Kidney glomerular epithelial cell (primary cell): ENCODE data around the gene RELA.

Experiments used
- DNase-seq: peaks from one replicate; lab custom pipeline; 2025; lab: John Stamatoyannopoulos, UW

Gene RELA

DNA sequence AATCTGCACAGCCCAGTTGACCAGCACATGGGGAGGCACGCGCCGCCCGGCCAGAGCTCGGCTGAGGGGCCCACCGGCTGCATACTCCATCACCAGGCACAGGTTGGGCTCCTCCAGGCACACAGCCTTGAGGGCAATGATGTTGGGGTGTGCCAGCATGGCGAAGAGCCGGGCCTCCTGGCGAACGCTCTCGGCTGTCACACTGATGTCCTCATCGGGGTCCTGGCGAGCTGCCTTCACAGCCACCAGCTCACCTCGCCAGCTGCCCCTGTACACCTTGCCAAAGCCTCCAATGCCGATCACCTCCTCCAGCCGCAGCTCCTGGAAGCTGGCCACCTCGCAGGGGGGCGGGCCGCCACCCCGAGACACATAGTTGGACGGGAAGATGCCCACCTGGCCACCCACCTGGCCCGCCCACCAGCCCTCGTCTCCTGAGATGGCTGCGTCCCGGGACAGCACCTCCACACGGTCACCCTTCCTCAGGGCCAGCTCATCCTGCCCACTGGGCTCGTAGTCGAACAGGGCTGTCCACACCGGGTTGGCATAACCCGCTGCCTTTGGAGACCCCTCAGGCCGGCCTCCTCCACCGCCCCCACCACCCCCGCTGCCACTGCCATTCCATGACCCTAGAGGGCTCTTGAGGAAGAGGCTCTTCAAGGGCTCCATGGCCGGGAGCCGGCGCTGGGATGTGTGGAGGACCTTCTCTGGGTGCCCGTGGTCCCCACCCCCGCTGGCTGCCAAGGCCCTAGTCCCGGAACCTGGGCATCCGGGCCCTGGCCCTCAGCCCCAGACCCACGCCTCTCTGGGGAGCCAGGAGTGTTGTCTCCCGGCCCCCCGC, 49.4 kb downstream of the RELA start:
- DNase-seq, result no peak

DNA sequence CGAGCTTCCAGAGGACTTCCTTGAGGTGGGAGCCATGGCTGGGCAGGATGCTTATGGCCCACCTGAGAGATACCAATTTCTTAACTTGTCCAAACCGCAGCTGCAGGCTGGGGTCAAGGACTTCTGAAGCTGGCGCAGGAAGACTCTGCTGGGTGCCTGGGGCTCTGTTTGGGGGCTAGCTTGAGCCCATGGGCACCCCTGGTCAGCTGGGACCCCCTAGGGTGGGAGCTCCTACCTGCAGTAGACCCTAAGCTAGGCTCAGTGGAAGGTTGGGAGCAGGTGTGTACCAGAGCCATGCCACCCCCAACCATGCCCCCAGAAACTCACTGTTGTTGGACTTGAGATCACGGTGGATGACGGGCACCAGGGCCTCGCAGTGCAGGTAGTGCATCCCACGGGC, 50.0 kb downstream of the RELA start:
- DNase-seq, result no peak

DNA sequence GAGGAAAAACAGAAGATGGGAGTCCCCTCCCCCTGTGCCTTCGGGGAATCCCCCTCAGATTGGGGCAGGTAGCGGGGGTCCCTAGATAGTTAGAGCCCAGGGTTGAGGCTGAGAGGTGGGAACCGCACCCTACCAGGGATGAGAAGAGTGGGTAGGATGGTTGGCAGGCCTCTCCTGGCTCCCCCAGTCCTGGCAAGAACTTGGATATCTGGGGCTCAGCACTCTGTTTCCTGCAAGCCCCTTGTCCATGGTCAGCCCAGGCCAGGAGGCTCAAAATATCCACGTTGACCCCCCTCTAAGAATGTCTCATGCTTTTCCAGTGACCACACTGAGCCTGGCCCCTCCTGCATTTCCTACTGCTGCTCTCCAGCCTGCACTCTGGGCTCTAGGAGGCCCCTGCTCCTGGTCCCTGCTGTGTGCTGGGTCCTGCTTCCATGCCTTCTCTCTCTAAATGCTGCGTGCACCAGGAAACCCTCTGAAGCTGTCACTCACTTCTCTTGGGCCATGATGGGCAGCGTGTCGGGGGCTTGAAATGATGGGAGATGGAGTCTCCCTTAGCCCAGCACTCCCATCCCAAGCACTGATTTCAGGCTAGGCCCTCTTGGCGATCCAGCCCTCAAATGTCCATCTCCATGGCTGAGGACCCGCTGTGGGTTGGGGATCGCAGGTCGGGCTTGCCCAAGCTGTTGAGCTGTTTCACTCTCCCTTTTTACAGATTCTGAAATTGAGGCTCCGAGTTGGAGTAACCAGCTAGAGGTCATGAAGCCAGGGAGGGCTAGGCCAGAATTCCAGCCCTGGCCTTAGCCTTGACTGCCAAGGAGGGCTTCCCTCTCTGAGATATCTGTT, 50.7 kb downstream of the RELA start:
- DNase-seq, result no peak

DNA sequence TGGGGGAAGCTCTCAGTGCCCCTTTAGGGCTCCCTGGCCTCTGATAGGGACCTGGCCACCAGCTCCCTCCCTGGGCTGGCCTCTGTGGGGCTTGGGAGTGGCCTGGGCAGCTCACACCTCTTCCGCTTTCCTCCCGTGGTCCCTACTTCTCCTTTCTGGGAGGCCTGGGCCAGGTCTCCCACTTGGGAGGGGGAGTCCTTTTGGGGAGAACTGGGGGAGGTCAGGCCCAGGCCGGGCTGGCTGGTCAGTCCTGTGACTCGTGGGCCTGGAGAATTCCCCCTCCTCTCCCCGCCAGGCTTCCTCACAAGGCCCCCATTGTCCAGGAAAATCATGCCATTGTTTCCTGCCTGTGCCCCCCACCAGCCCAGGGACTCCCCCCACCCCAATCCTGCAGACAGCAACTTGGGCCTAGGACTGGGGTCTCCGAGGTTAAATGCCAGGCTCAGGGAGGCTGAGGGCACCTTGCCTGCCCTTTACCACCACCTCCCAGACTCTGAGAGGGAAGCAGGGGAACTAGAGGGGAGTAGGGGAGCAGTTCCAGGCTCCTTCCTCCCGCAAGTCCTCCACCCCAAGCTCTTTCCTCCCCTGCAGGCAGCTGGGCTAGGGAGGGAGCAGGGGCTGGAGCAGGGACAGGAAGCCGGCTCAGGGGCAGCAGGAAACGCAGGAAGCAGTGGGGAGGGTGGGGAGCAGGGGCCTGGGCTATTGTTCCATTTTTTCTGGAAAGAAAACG, 51.5 kb downstream of the RELA start:
- no peak for DNase-seq

DNA sequence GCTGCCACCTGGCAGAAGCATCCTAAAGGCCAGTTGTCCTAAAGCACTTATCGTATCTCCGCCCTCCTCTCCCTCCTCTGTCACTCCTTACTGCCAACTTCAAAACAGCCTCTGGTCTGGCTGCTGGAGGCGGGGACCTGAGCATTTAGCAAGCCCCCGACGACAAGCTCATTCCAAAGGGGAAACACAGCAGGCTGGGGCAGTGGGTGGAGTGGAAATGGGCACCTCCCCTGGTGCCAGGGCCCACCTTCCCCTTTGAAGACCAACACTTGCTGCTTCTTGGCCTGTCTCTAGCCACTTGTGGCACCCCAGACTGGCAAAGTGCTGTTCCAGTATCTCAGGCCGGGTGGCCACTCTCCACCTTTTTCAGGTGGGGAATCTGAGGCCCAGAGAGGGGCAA, 52.3 kb downstream of the RELA start:
- no peak for DNase-seq

DNA sequence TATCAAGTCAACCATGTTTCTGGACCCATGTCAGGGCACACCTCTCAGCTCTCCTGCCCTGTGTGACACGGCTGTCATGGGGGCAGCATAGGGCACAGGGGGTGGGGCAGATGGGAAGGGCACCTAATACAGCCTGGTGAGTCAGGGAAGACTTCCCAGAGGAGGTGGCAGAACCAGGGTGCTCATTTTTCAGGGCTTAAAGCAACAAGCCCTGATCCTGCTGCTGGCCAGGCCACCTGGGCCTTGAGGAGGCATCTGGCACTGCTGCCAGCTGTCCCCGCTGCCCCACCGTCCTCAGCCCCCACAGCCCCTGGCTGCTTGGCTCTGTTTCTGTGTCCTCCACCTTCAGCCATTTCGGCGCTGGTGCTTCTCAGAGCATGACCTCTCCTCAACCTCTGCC, 53.1 kb downstream of the RELA start:
- DNase-seq, result no peak

DNA sequence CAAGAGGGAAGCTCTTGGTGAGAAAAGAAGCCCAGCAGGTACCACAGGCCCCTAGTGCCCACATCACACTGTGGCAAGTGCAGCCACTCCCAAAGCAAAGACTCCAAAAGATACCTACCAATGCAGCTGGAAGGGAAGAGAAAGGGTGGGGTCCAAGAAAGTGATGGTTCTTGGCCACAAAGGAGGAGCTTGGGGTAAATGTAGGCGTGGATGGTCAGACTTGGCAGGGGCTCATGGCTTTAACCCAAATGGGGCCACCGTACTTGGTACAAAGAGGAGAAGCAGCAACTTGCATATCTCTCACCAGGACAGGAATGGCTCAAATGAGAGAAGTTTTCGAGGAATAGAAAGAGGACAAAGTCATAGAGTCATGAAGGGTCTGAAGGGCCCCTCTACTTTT, 53.5 kb downstream of the RELA start:
- DNase-seq, result no peak

DNA sequence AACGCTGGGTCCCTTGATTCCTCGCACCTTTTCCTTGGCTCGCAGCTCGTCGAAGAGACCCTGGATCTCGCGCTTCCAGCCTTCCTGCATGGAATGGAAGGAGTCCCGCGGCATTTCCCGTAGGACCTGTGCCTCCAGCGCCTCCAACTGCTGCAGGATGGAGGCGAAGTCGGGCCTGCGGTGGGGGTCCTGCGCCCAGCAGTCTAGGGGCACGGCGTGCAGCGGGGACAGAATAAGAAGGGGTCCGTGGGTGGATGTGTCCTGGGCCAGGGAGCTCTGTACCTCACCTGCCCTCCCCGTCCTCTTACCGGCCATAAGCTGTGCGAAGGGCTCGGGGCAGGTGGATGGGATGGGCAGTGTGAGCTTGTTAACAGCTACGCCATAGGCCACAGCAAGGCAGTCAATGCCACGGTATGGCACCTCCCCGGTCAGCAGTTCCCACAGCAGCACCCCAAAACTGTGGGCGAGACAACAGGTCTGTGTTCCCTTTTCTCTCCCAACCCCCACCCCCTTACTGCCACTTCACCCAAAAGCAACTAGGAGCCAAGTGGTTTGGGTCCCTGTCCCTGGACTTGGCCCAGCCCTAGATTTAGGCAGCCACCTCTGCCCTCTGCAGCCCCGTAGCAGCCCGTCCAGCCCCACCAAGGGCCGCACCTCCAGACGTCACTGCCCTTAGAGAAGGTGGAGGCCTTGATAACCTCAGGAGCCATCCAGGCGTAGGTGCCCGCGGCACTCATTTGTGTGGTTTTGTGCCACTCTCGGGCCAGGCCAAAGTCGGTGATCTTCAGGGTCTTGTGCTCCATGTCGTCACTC, 54.9 kb downstream of the RELA start:
- DNase-seq, result no peak

DNA sequence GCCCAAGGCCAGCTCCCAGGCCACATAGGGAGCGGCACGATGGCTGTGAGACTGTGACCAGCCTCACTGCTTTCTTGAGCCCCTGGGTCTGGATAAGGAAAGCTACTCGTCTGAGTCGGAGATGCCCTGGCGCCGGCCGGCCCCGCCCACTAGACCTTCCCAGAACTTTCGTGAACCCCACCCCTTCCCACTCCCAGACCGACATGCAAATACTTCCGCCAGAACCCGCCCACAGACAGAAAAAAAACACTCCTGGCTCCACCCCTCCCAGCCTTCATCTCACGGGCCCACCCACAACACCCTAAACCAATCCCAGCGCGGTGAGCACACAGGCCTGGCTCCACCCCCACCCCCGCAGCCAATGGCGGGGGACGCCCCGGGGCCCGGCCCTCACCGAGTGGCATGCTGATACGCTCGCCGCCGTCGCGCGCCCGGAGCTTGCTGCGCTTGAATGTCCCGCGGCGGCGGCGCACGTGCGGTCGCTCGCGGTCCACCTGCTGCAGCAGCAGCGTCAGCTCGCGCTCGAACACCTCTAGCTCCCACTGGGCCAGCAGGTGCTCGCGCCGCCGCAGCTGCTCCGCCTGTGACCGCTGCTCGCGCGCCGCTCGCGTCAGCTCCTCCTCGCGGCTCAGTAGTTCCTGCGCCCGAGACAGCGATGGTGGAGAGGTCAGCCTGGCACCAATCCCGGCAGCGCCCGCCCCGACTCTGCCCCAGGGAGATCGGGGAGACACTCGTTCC, 55.7 kb downstream of the RELA start:
- DNase-seq, result peak; percentile 90

DNA sequence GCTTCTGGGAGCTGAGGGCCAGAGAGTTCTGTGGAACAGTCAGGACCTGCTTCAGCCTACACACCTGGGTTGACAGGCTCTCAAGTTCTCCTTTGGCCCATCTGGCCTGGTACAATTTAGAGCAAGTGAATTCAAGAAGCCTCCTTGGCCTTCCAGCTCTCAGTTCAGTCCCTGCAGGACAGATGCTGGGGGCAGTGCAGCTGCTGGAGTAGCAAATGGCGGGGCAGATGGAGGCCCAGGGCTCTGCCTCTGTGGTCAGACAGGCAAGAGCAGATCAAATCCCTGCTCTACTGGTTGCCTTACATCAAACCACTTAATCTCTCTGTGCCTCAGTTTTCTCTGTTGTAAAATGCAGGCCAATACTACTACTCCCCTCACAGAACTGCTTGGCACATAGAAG, 58.5 kb downstream of the RELA start:
- DNase-seq, result no peak
